Lower lobe of right lung (tissue), 2 donors: ENCODE data around the gene TSTD1. TPM values are rescaled to one million over a fixed set of nuclear protein-coding genes. Genes with fewer than 3 reads are reported as not detected.

Experiments
- ATAC-seq, 2 donors: fragments of 200-7000 bp; cut with Tn5 transposase; one replicate each; pipeline ENCODE4 v1.9.1; 2020 to 2022; ENCODE audit warnings: mild to moderate bottlenecking in 2 of 2, moderate library complexity in 2 of 2
- DNase-seq: peaks from one replicate; pipeline ENCODE4 v3.0.0-alpha.2; 2020
- H3K27ac ChIP-seq: fragments of 200-600 bp; one replicate; pipeline ENCODE4 v1.8.0; 2022
- H3K27me3 ChIP-seq: fragments of 200-600 bp; one replicate; pipeline ENCODE4 v1.8.0; 2022; ENCODE audit warnings: low read depth
- H3K36me3 ChIP-seq: fragments of 200-600 bp; one replicate; pipeline ENCODE4 v1.8.0; 2022; ENCODE audit warnings: mild to moderate bottlenecking
- H3K4me1 ChIP-seq: fragments of 200-600 bp; one replicate; pipeline ENCODE4 v1.8.0; 2022
- H3K4me3 ChIP-seq: fragments of 200-600 bp; one replicate; pipeline ENCODE4 v1.8.0; 2022; ENCODE audit warnings: mild to moderate bottlenecking
- H3K9me3 ChIP-seq: fragments of 200-600 bp; one replicate; pipeline ENCODE4 v1.8.0; 2022
- CTCF ChIP-seq: fragments of 200-600 bp; IDR thresholded peaks from one replicate; pipeline ENCODE4 v1.8.0; 2022; ENCODE audit warnings: antibody characterized with exemption, mild to moderate bottlenecking
- intact Hi-C: fragments of 100-400 bp; cut with DNase I; formaldehyde crosslinking; loops from one replicate; pipeline ENCODE4 v1.11.0; 2022
- total RNA-seq: library from RNA; stranded (reverse); fragmentation: NEBNext Ultra II Directional; extraction: Animal tissue kit (Norgen Biotek cat#: 25700); gene quantifications from one replicate; pipeline ENCODE4 v1.2.1, GENCODE V29; 2021
- donor health status: DM: no; HTN: yes; CAD: no; lungs with severe emphysema.

The TSTD1 gene
- total RNA-seq, 1 donor from 2014 or later: 63.2 TPM

GRCh38 chr1:161001525-161001924 is 37.2 kb downstream of the TSTD1 start:
- Histone ChIP-seq H3K4me3 (no peak overlapping the region), H3K27ac (no peak overlapping the region), H3K36me3 (peaks cover 47% of the 10 kb centered on the region), H3K4me1 (peaks cover 55% of the 10 kb centered on the region), H3K27me3 (no peaks in the 10 kb centered on the region), H3K9me3 (no peaks in the 10 kb centered on the region)
- no peak for ATAC-seq
- no peak for DNase-seq
- intact Hi-C loops: no loop called here
- no peak for TF ChIP-seq CTCF

GRCh38 chr1:161000736-161001480 is 37.9 kb downstream of the TSTD1 start:
- no peaks in the 10 kb centered on the region for H3K9me3 ChIP-seq
- no peaks in the 10 kb centered on the region for H3K27me3 ChIP-seq
- ATAC-seq: peak; percentile 31 to 54
- H3K4me1 ChIP-seq: peaks cover 51% of the 10 kb centered on the region
- peak overlapping the region; percentile 11 for H3K27ac ChIP-seq
- intact Hi-C loops: no loop called here
- TF ChIP-seq CTCF: no peak
- DNase-seq: no peak
- H3K36me3 ChIP-seq: peaks cover 51% of the 10 kb centered on the region
- H3K4me3 ChIP-seq: no peak overlapping the region

GRCh38 chr1:160999376-160999775 is 39.4 kb downstream of the TSTD1 start:
- DNase-seq (no peak), ATAC-seq (no peak)
- H3K36me3 ChIP-seq: peaks cover 51% of the 10 kb centered on the region
- TF ChIP-seq CTCF: no peak
- H3K4me3 ChIP-seq: no peak overlapping the region
- H3K27ac ChIP-seq: no peak overlapping the region
- intact Hi-C loops: no loop called here
- no peaks in the 10 kb centered on the region for H3K9me3 ChIP-seq
- H3K4me1 ChIP-seq: peaks cover 36% of the 10 kb centered on the region
- H3K27me3 ChIP-seq: no peaks in the 10 kb centered on the region

- DNase-seq: peak; percentile 75
- H3K36me3 ChIP-seq: peaks cover 51% of the 10 kb centered on the region
- intact Hi-C loops: no loop called here
- peak; percentile 72 for TF ChIP-seq CTCF
- ATAC-seq: peak; percentile 89 to 91
- H3K9me3 ChIP-seq: no peaks in the 10 kb centered on the region
- H3K27ac ChIP-seq: peak overlapping the region; percentile 73
- H3K27me3 ChIP-seq: no peaks in the 10 kb centered on the region
- H3K4me1 ChIP-seq: peaks cover 31% of the 10 kb centered on the region
- H3K4me3 ChIP-seq: no peak overlapping the region
Measured at GRCh38 chr1:160997323-160998038, 41.3 kb downstream of the TSTD1 start.

GRCh38 chr1:160996178-160996577 is 42.6 kb downstream of the TSTD1 start:
- H3K36me3 ChIP-seq: peaks cover 48% of the 10 kb centered on the region
- intact Hi-C loops: no loop called here
- no peak overlapping the region for H3K27ac ChIP-seq
- H3K27me3 ChIP-seq: no peaks in the 10 kb centered on the region
- DNase-seq (no peak), ATAC-seq (no peak)
- TF ChIP-seq CTCF: no peak
- peaks cover 18% of the 10 kb centered on the region for H3K4me1 ChIP-seq
- H3K9me3 ChIP-seq: no peaks in the 10 kb centered on the region
- no peak overlapping the region for H3K4me3 ChIP-seq
